ENCODE measurements around the gene RNF10. TPM values are rescaled to one million over a fixed set of nuclear protein-coding genes. Genes with fewer than 3 reads are reported as not detected.

RNF10 gene
- total RNA-seq, 1 experiment from 2014 or later = 153 TPM

DNA sequence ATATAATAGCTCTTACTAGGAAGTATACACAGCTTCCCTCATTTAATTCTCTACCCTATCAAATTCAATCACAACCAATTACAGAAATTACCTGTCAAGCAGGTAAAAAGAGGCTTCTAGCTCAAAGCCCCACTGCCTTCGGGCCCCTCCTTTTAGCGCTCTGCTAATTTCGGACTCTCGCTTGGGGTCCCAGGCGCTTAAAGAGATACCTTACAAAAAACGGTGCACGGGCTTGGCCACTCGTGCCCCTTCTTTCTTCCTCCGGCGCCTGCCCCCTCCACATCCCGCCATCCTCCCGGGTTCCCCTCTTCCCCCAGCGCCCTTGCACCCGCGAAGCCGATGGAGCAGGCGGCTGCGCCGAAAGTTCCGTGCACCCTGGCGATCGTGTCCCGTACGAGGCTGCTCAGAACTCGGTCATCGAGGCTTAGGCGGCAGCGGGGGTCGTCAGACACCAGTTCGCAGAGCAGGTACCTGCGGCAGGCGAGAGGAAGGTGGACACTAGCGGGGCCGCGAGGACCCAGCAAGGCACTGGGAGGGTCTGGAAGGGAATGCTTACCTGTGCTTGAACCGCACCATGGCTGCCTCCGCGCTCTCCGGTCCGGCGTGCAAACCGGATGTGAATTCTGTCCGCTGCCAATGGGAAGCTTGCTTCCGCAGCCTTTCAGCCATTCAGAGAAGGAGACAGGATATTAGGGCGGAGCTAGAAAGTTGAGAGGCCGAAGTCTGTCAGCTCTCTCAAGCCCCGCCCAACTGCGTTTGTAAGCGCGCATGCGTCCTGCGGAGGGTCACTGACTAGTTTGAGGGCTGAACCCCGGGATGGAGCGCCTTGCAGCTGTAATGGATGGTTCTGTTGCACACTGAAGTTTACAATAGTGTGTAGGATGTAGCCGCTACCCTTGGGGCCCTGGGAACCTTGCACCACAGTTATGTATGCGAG, 46.9 kb downstream of the RNF10 start, which contains the start of gene POP5:
TSS of gene POP5 (minus strand) at position 616 of the 937 bp plus-strand sequence. CDS start at position 576, 40 bp downstream.
- H3K27me3 ChIP-seq (ENCODE audit: insufficient read depth, low read length) = no peaks in the 10 kb centered on the region; the same call in 1 of the 2 replicates
- H3K36me3 Mint-ChIP-seq (ENCODE audit: insufficient read depth in 1 of 3, low read depth in 3 of 3) = peaks cover 16 to 43% (median 34%) of the 10 kb centered on the region in 3 experiments
- no peaks in the 10 kb centered on the region for H3K9me3 Mint-ChIP-seq

More for the DNA sequence above, 46.9 kb downstream of the RNF10 start, which contains the start of gene POP5:
- Histone ChIP-seq H3K9ac (ENCODE audit: extremely low read depth, insufficient read length, low read length) (peak within 1 kb of the TSS; percentile 75), H3K4me1 (ENCODE audit: insufficient read depth, low read length) (no peaks in the 10 kb centered on the region), H3T11ph (ENCODE audit: low read length) (no peak within 1 kb of the TSS), H3K9me3 (ENCODE audit: control insufficient read depth, low read depth, low read length) (no peaks in the 10 kb centered on the region), H3K27ac (ENCODE audit: insufficient read length, low read depth, low read length) (no peak within 1 kb of the TSS), H3K79me1 (ENCODE audit: insufficient read depth, low read depth, low read length, poor library complexity, severe bottlenecking) (no peaks in the 10 kb centered on the region), H3K4ac (ENCODE audit: low read depth, low read length) (no peak within 1 kb of the TSS), H3K79me2 (ENCODE audit: insufficient read depth, low read length) (no peaks in the 10 kb centered on the region), H2AFZ (ENCODE audit: low read length) (no peak within 1 kb of the TSS), H4K8ac (replicated peaks; ENCODE audit: insufficient read length, low read depth, low read length) (no peak within 1 kb of the TSS), H3K18ac (ENCODE audit: insufficient read length, low read depth, low read length) (peak within 1 kb of the TSS; percentile 47), H3K14ac (ENCODE audit: insufficient read depth, low read length) (peak within 1 kb of the TSS; percentile 80), H2BK15ac (ENCODE audit: low read depth, low read length) (no peak within 1 kb of the TSS), H2AK5ac (ENCODE audit: insufficient read length, low read length) (no peak within 1 kb of the TSS), H4K20me1 (ENCODE audit: control insufficient read depth, insufficient read depth, insufficient read length) (no peaks in the 10 kb centered on the region), H2BK20ac (ENCODE audit: low read depth, low read length, poor library complexity, severe bottlenecking) (no peak within 1 kb of the TSS), H2BK12ac (ENCODE audit: insufficient read length, low read depth, low read length) (no peak within 1 kb of the TSS), H4K91ac (ENCODE audit: insufficient read length, low read depth, low read length) (no peak within 1 kb of the TSS), H3K23ac (ENCODE audit: insufficient read length, low read depth, low read length) (no peak within 1 kb of the TSS), H4K5ac (ENCODE audit: insufficient read length, low read depth, low read length) (no peak within 1 kb of the TSS), H2BK120ac (ENCODE audit: low read depth, low read length, poor library complexity, severe bottlenecking) (no peak within 1 kb of the TSS), H3K4me2 (ENCODE audit: insufficient read depth, insufficient read length, low read length) (peak within 1 kb of the TSS; percentile 76), H2BK5ac (ENCODE audit: insufficient read length, low read length) (no peak within 1 kb of the TSS), H3K56ac (ENCODE audit: insufficient read length, low read depth, low read length) (no peak within 1 kb of the TSS), H3K23me2 (ENCODE audit: insufficient read length, low read depth, low read length, poor library complexity, severe bottlenecking) (peaks cover 3% of the 10 kb centered on the region)
- peaks cover 21% of the 10 kb centered on the region for H3K27me3 Mint-ChIP-seq (ENCODE audit: low read depth)
- H3K27ac Mint-ChIP-seq = peak within 1 kb of the TSS; percentile 85 to 98 (median 98); a peak in 5 of 7 replicates
- no peak for TF ChIP-seq CTCF (conservative IDR thresholded peaks at IDR 0.05)
- H3K4me3 Mint-ChIP-seq = peak within 1 kb of the TSS; percentile 99
- DNase-seq = peak; percentile 99
- no CpG with 5 or more reads among the region's 56 CpGs for WGBS (ENCODE audit: extremely low coverage, insufficient read length, low lambda C conversion rate)
- H3K4me1 Mint-ChIP-seq = peaks cover 20 to 22% of the 10 kb centered on the region in 2 experiments

Measured in H9 (cell line).